ENCODE results near the gene LARGE2.
A peak's percentile ranks its signal among the peaks of the same experiment; 100 is the strongest.

Gene LARGE2

DNA sequence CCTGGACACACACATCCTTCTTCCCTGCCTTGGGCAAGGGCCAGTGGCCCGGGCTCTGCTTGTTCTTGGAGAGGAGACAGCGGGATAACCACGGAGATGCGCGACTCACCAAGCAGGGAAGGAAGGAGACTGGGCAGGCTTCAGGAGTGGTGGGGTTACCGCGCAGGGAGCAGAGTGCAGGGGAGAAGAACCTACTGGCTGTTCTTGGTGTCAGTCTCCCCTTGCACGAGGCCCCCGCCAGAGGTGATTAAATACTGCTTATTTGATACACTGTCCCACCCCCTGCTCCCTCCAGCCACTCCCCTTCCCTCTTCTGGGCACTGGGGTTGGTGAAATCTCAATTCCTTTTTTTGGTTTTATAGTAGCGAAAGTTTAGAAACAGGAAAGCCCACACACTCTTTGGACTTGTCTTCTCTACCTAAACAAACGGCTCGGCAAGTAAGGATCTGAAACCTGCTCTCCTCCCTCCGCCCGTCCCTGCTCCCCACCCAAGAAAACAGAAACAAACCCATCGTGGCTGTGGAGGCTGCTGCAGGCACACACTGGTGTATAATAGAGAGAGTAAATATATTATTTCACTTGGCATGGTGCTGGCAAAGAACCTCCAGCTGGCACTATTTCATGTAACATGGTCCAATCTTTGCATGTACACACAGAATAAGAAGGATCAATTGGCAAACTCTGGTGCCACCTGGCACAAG, 10.8 kb downstream of the LARGE2 start:
- TF ChIP-seq PPARA (CRISPR knock-in tag; IDR thresholded peaks at IDR 0.05; ENCODE audit: borderline replicate concordance), result no peak
- TF ChIP-seq GLIS3 (CRISPR knock-in tag; IDR thresholded peaks at IDR 0.05), result no peak
- TF ChIP-seq, protein P1, sequence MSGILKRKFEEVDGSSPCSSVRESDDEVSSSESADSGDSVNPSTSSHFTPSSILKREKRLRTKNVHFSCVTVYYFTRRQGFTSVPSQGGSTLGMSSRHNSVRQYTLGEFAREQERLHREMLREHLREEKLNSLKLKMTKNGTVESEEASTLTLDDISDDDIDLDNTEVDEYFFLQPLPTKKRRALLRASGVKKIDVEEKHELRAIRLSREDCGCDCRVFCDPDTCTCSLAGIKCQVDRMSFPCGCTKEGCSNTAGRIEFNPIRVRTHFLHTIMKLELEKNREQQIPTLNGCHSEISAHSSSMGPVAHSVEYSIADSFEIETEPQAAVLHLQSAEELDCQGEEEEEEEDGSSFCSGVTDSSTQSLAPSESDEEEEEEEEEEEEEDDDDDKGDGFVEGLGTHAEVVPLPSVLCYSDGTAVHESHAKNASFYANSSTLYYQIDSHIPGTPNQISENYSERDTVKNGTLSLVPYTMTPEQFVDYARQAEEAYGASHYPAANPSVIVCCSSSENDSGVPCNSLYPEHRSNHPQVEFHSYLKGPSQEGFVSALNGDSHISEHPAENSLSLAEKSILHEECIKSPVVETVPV (CRISPR knock-in tag; IDR thresholded peaks at IDR 0.05), result no peak
- no peak for TF ChIP-seq TCF4 (CRISPR knock-in tag; IDR thresholded peaks at IDR 0.05; ENCODE audit: borderline replicate concordance)
- TF ChIP-seq ISL1 (CRISPR knock-in tag; IDR thresholded peaks at IDR 0.05), result no peak
- TF ChIP-seq TOX (CRISPR knock-in tag; IDR thresholded peaks at IDR 0.05; ENCODE audit: borderline replicate concordance), result no peak
- TF ChIP-seq ESRRG (CRISPR knock-in tag; IDR thresholded peaks at IDR 0.05), result no peak
- no peak for TF ChIP-seq ZNF565 (CRISPR knock-in tag; conservative IDR thresholded peaks at IDR 0.05; ENCODE audit: low read depth)
- TF ChIP-seq, protein P2, sequence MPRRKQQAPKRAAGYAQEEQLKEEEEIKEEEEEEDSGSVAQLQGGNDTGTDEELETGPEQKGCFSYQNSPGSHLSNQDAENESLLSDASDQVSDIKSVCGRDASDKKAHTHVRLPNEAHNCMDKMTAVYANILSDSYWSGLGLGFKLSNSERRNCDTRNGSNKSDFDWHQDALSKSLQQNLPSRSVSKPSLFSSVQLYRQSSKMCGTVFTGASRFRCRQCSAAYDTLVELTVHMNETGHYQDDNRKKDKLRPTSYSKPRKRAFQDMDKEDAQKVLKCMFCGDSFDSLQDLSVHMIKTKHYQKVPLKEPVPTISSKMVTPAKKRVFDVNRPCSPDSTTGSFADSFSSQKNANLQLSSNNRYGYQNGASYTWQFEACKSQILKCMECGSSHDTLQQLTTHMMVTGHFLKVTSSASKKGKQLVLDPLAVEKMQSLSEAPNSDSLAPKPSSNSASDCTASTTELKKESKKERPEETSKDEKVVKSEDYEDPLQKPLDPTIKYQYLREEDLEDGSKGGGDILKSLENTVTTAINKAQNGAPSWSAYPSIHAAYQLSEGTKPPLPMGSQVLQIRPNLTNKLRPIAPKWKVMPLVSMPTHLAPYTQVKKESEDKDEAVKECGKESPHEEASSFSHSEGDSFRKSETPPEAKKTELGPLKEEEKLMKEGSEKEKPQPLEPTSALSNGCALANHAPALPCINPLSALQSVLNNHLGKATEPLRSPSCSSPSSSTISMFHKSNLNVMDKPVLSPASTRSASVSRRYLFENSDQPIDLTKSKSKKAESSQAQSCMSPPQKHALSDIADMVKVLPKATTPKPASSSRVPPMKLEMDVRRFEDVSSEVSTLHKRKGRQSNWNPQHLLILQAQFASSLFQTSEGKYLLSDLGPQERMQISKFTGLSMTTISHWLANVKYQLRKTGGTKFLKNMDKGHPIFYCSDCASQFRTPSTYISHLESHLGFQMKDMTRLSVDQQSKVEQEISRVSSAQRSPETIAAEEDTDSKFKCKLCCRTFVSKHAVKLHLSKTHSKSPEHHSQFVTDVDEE (CRISPR knock-in tag; IDR thresholded peaks at IDR 0.05), result no peak
- TF ChIP-seq BACH2 (CRISPR knock-in tag; IDR thresholded peaks at IDR 0.05; ENCODE audit: borderline replicate concordance), result no peak
- no peak for TF ChIP-seq ZNF8 (CRISPR knock-in tag; IDR thresholded peaks at IDR 0.05)
- ATAC-seq, result peak; percentile 55

DNA sequence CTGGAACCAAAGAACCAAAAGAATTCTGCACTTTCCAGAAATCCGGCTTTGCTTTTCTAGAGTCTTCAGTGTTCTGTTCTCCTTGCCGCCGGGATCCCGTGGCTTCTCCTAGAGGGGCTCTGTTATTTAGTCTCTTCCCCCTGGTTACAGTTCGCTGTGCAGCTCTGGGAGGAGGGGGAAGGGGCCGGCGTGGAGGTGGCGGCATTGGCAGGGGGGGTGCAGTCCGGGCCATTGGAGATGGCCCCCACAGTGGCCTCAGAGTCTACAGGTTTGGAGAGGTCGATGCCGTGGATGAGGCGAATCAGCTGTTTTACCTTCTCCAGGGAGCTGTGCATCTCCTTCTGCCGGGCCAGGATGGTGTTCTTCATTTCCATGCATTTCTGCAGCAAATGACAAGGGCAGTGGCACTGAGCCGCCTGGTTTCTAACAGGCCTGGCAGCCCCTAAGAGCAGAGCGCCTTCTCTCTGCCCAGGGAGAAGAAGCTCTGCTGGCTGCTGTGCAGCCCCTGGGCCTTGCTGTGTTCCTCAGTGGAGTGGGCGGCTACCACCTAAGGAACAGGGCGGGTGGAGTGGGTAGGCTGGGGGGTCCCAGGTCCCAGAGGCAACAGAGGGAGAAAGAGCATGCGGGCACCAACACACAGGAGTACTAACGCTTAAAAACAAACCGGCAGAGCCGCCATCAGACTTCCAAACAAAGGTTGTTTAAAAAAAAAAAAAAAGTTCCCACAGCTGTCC, 11.6 kb downstream of the LARGE2 start:
- ATAC-seq, result no peak
- TF ChIP-seq, protein P3, sequence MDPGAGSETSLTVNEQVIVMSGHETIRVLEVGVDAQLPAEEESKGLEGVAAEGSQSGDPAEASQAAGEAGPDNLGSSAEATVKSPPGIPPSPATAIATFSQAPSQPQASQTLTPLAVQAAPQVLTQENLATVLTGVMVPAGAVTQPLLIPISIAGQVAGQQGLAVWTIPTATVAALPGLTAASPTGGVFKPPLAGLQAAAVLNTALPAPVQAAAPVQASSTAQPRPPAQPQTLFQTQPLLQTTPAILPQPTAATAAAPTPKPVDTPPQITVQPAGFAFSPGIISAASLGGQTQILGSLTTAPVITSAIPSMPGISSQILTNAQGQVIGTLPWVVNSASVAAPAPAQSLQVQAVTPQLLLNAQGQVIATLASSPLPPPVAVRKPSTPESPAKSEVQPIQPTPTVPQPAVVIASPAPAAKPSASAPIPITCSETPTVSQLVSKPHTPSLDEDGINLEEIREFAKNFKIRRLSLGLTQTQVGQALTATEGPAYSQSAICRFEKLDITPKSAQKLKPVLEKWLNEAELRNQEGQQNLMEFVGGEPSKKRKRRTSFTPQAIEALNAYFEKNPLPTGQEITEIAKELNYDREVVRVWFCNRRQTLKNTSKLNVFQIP (CRISPR knock-in tag; IDR thresholded peaks at IDR 0.05; ENCODE audit: borderline replicate concordance, low read depth), result no peak
- no peak for TF ChIP-seq BACH2 (CRISPR knock-in tag; IDR thresholded peaks at IDR 0.05; ENCODE audit: borderline replicate concordance)

DNA sequence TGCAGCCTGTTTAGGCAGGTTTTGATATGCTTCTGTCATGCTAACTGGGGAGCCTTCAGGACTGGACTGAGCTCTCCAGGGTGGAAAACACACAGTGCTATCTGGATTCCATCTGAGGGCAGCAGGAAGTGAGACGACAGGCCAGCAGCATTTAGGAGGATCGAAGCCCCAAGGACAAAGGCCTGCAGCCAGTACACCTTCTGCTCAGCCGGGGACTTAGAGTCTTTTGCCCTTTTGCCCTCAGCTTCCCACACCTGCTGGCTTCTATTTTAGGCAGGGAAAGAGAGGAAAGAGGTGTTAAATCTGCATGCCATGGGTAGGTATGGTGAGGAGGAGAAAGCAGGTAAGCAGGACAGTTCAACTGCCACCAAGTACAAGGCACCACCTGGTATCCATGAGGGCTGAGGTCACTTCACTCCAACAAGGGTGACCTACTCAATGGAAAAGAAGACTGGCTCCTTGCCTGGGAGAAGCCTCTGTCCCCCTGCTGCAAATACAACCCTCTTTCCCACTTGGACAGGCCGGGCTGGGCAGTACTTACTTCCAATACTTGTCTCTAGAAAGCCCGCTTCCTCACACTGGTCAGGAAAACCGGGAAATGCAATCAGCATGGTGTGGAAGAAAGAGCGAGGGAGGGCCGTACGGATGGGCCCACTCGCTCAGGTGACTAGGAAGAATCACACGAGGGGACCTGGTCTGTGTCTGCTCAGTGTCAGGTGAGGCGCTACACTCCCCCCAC, 12.3 kb downstream of the LARGE2 start:
- no peak for ATAC-seq

DNA sequence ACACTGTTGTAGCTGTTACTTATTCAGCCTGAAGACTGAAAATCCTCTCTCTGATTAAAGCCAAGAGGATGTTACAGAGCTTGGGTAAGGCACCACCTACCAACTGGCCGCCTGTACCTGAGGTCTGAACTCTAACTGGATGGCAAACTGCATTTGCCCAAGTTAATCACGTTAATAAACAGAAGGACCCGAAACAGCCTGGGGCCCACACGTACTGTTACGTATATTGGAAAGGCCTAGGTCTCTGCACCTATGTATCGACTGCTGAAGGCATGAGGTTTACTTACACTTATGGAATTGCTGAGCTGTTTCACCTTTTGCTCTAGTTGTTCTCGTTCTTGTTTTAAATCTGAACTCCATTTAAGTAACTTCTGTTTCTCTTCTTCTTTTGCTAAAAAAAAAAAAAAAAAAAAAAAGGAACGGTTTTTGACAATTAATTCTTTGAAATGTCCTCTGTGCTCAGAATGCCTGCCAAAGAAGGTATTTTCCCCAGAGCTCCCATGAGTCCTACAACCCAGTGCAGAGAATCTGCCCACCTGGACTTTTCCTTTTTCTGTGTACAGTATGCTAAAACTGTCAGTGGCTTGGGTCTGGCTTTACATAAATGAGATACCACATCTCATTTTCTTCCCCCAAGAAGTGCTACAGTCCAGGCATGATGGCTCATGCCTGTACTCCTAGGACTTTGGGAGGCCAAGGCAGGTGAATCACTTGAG, 13.1 kb downstream of the LARGE2 start:
- TF ChIP-seq OSR1 (CRISPR knock-in tag; IDR thresholded peaks at IDR 0.05) (no peak), ISL1 (CRISPR knock-in tag; IDR thresholded peaks at IDR 0.05) (no peak), RARB (CRISPR knock-in tag; IDR thresholded peaks at IDR 0.05) (no peak), ZC3H10 (CRISPR knock-in tag; IDR thresholded peaks at IDR 0.05) (no peak), ZFP3 (CRISPR knock-in tag; IDR thresholded peaks at IDR 0.05) (no peak), BACH2 (CRISPR knock-in tag; IDR thresholded peaks at IDR 0.05; ENCODE audit: borderline replicate concordance) (no peak), ESRRG (CRISPR knock-in tag; IDR thresholded peaks at IDR 0.05) (no peak), TOX (CRISPR knock-in tag; IDR thresholded peaks at IDR 0.05; ENCODE audit: borderline replicate concordance) (no peak), SNAI2 (CRISPR knock-in tag; IDR thresholded peaks at IDR 0.05) (no peak), TCF4 (CRISPR knock-in tag; IDR thresholded peaks at IDR 0.05; ENCODE audit: borderline replicate concordance) (no peak)
- TF ChIP-seq, protein P2 (CRISPR knock-in tag; IDR thresholded peaks at IDR 0.05), result no peak
- ATAC-seq, result no peak

More for the DNA sequence above, 12.3 kb downstream of the LARGE2 start:
- TF ChIP-seq TCF4 (CRISPR knock-in tag; IDR thresholded peaks at IDR 0.05; ENCODE audit: borderline replicate concordance), result no peak
- no peak for TF ChIP-seq ZFP3 (CRISPR knock-in tag; IDR thresholded peaks at IDR 0.05)
- no peak for TF ChIP-seq ZNF70 (CRISPR knock-in tag; IDR thresholded peaks at IDR 0.05)

Measured in SK-N-SH treated with all-trans-retinoic acid at 6 μM for 48 hours (cell line).